Suppressor macrophage treated with lipopolysaccharide for 1 hour (primary cell): ENCODE data around the gene PRDM15.

Experiments used
- DNase-seq, 3 donors: peaks; one replicate each; pipeline ENCODE4 v3.0.0-alpha.2; 2020 to 2022

PRDM15 gene

GRCh38 chr21:41879190-41879998, at the start of gene PRDM15:
Gene PRDM15, minus strand, starts transcription at chr21:41879344. Its CDS starts 18,981 bp downstream, at chr21:41860363.
- peak; percentile 73 to 92 (median 83) for DNase-seq

- DNase-seq: peak; percentile 86 to 91 (median 90)
These were observed 49.6 kb upstream of the PRDM15 start for GRCh38 chr21:41928621-41929220.

- peak; percentile 65 to 75 (median 69) for DNase-seq
These were observed 48.7 kb upstream of the PRDM15 start for GRCh38 chr21:41927727-41928409.

GRCh38 chr21:41926807-41927171, 47.6 kb upstream of the PRDM15 start:
- no peak for DNase-seq

GRCh38 chr21:41926117-41926806, 47.1 kb upstream of the PRDM15 start:
- DNase-seq: peak; percentile 58 to 76 (median 66)

- DNase-seq: peak; percentile 29 to 53 (median 37)
These were observed 46.6 kb upstream of the PRDM15 start for GRCh38 chr21:41925767-41926116.

- DNase-seq: no peak
These were observed 45.2 kb upstream of the PRDM15 start for GRCh38 chr21:41924368-41924754.

GRCh38 chr21:41923631-41924367, 44.7 kb upstream of the PRDM15 start:
- DNase-seq: no peak

- DNase-seq: no peak
These were observed 44.0 kb upstream of the PRDM15 start for GRCh38 chr21:41923186-41923585.

- peak; percentile 33 to 61 (median 57) for DNase-seq
These were observed 41.9 kb upstream of the PRDM15 start for GRCh38 chr21:41921021-41921420.

GRCh38 chr21:41920476-41920875, 41.3 kb upstream of the PRDM15 start:
- DNase-seq: no peak

- no peak for DNase-seq
These were observed 40.7 kb upstream of the PRDM15 start for GRCh38 chr21:41919666-41920398.

- no peak for DNase-seq
These were observed 39.6 kb upstream of the PRDM15 start for GRCh38 chr21:41918561-41919358.

- no peak for DNase-seq
These were observed 38.4 kb upstream of the PRDM15 start for GRCh38 chr21:41917531-41917930.

- no peak for DNase-seq
These were observed 37.8 kb upstream of the PRDM15 start for GRCh38 chr21:41916888-41917433.

GRCh38 chr21:41914965-41915364, 35.8 kb upstream of the PRDM15 start:
- no peak for DNase-seq

- DNase-seq: no peak
These were observed 35.2 kb upstream of the PRDM15 start for GRCh38 chr21:41914358-41914757.

- no peak for DNase-seq
These were observed 34.1 kb upstream of the PRDM15 start for GRCh38 chr21:41913230-41913629.

GRCh38 chr21:41908829-41909228, 29.7 kb upstream of the PRDM15 start:
- DNase-seq: no peak

GRCh38 chr21:41907496-41908258, 28.5 kb upstream of the PRDM15 start:
- no peak for DNase-seq
